ENCODE data around the gene PLS1. TPM values are rescaled to one million over a fixed set of nuclear protein-coding genes. Genes with fewer than 3 reads are reported as not detected.
"Not testable (repeated sequence)": the region's sequence is repeated elsewhere in the genome, so short reads cannot be mapped to it uniquely, and the experiment has no call there.

Gene PLS1
- total RNA-seq, 1 donor from 2014 or later, result 1.5 TPM

DNA sequence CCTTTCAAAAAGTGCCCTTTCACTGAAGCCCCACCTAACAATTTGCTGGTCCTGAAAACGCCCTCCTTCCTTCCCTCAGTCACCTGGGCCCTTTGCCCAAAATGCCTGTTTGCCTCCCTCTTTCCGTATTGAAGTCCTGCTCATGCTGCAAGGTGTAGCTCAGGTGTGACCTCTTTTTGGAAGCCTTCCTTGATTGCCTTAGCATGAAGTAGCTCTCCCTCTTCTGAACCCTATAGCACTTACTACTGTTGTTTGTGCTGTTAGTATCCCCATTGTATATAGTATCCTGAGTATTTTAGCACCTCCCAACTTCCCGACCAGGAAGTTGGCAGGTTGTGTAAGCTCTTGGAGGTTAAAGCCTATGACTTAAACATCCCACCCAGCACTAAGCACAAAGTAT is 1.7 kb downstream of the PLS1 start:
- Mint-ChIP-seq H3K9me3 (ENCODE audit: unreplicated experiment) (no peaks in the 10 kb centered on the region), H3K36me3 (ENCODE audit: unreplicated experiment) (no peaks in the 10 kb centered on the region), H3K27me3 (ENCODE audit: unreplicated experiment) (no peaks in the 10 kb centered on the region), H3K4me3 (ENCODE audit: unreplicated experiment) (no peak overlapping the region), H3K27ac (ENCODE audit: unreplicated experiment) (no peak overlapping the region), H3K4me1 (ENCODE audit: unreplicated experiment) (peaks cover 12% of the 10 kb centered on the region)
- no peak for DNase-seq (ENCODE audit: extremely low spot score, unreplicated experiment)
- TF ChIP-seq, protein P1, sequence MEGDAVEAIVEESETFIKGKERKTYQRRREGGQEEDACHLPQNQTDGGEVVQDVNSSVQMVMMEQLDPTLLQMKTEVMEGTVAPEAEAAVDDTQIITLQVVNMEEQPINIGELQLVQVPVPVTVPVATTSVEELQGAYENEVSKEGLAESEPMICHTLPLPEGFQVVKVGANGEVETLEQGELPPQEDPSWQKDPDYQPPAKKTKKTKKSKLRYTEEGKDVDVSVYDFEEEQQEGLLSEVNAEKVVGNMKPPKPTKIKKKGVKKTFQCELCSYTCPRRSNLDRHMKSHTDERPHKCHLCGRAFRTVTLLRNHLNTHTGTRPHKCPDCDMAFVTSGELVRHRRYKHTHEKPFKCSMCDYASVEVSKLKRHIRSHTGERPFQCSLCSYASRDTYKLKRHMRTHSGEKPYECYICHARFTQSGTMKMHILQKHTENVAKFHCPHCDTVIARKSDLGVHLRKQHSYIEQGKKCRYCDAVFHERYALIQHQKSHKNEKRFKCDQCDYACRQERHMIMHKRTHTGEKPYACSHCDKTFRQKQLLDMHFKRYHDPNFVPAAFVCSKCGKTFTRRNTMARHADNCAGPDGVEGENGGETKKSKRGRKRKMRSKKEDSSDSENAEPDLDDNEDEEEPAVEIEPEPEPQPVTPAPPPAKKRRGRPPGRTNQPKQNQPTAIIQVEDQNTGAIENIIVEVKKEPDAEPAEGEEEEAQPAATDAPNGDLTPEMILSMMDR (IDR thresholded peaks at IDR 0.05), result no peak

DNA sequence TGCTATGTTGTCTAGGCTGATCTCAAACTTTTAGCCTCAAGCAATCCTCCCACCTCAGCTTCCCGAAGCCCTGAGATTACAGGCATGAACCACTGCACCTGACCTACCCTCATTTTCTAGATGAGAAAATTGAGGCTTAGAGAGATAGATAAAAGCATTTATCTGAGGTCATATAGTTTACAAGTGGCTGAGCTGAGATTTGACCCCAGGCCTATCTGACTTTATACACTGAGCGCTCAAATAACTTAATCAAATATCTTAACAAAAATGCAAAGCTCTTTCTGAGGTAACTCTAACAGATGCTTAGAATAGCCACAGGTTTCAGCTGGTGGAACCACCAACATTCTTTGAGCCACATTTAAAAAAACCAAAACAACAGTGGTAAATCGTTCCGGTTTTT is 5.5 kb downstream of the PLS1 start:
- TF ChIP-seq, protein P1 (IDR thresholded peaks at IDR 0.05), result no peak
- no peak overlapping the region for H3K27ac Mint-ChIP-seq (ENCODE audit: unreplicated experiment)
- DNase-seq (ENCODE audit: extremely low spot score, unreplicated experiment), result no peak
- no peaks in the 10 kb centered on the region for H3K27me3 Mint-ChIP-seq (ENCODE audit: unreplicated experiment)
- no peak overlapping the region for H3K4me3 Mint-ChIP-seq (ENCODE audit: unreplicated experiment)
- no peaks in the 10 kb centered on the region for H3K9me3 Mint-ChIP-seq (ENCODE audit: unreplicated experiment)
- H3K36me3 Mint-ChIP-seq (ENCODE audit: unreplicated experiment), result no peaks in the 10 kb centered on the region
- peaks cover 3% of the 10 kb centered on the region for H3K4me1 Mint-ChIP-seq (ENCODE audit: unreplicated experiment)

DNA sequence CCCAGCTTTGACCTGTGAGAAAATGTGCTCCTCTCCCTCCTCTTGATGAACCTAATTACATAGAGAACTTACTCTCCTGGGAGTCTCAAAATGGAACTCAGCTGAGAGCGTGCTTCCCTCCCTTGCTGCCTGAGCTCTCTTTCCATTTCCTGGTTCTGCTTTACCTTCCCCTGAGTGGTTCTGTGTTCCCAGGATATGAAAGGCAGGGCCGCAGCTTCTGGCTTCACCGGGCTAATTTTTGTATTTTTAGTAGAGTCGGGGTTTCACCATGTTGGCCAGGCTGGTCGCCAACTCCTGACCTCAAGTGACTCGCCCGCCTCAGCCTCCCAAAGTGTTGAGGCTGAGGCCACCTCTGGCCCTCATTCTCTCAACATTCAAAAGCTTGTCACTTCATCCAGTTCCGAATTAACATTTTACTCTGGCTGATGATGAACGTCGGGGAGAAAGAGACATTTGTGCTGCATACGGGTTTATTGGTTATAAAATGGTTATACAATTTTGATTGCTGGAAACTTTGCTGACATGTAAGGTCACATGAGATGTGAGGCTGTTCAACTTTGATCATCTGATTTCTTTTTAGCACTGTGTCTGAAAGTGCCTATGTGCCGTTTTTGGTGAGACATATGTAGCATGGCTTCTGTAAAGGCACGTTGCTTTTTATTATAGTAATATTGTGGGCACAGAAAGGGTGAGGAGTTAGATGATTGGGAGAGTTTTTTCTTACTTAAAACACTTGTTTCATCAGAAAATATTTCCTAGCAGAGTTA is 6.6 kb downstream of the PLS1 start:
- no peaks in the 10 kb centered on the region for H3K4me1 Mint-ChIP-seq (ENCODE audit: unreplicated experiment)
- no peaks in the 10 kb centered on the region for H3K36me3 Mint-ChIP-seq (ENCODE audit: unreplicated experiment)
- DNase-seq (ENCODE audit: extremely low spot score, unreplicated experiment), result no peak
- H3K27me3 Mint-ChIP-seq (ENCODE audit: unreplicated experiment), result no peaks in the 10 kb centered on the region
- no peak overlapping the region for H3K27ac Mint-ChIP-seq (ENCODE audit: unreplicated experiment)
- no peaks in the 10 kb centered on the region for H3K9me3 Mint-ChIP-seq (ENCODE audit: unreplicated experiment)
- no peak overlapping the region for H3K4me3 Mint-ChIP-seq (ENCODE audit: unreplicated experiment)
- TF ChIP-seq, protein P1 (IDR thresholded peaks at IDR 0.05), result no peak

DNA sequence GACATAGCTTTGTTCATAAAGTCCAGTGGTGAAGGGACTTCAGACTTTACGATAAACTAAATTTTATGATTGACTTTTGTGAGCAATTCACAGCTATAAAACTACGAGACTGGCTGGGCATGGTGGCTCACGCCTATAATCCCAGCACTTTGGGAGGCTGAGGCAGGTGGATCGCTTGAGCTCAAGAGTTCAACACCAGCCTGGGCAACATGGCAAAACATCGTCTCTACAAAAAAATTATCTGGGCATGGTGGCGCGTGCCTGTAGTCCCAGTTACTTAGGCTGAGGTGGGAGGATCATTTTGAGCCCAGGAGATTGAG is 7.2 kb downstream of the PLS1 start:
- not testable (repeated sequence) for H3K27ac Mint-ChIP-seq (ENCODE audit: unreplicated experiment); H3K27me3 Mint-ChIP-seq (ENCODE audit: unreplicated experiment); H3K4me1 Mint-ChIP-seq (ENCODE audit: unreplicated experiment); DNase-seq (ENCODE audit: extremely low spot score, unreplicated experiment); H3K4me3 Mint-ChIP-seq (ENCODE audit: unreplicated experiment); H3K9me3 Mint-ChIP-seq (ENCODE audit: unreplicated experiment); H3K36me3 Mint-ChIP-seq (ENCODE audit: unreplicated experiment)

DNA sequence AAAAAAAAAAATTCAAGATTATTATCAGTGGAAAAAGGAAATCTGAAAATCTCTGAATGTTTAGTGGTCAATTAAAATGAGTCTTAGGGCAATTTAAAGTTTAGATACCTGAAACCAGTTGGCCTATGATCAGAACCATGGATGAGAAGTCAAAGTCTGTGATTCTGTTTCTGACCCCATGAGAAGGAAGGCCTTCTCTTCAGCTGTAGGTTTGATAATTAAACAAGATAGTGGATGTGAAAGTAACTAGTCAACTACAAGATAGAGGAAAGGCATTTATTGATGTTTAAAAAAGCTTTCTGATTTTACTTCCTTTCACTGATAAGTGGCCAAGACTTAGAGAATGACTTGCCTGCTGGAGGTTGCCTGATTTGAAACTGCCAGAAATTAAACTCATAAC is 8.7 kb downstream of the PLS1 start:
- Mint-ChIP-seq H3K36me3 (ENCODE audit: unreplicated experiment) (no peaks in the 10 kb centered on the region), H3K4me1 (ENCODE audit: unreplicated experiment) (no peaks in the 10 kb centered on the region), H3K4me3 (ENCODE audit: unreplicated experiment) (no peak overlapping the region), H3K9me3 (ENCODE audit: unreplicated experiment) (no peaks in the 10 kb centered on the region), H3K27me3 (ENCODE audit: unreplicated experiment) (no peaks in the 10 kb centered on the region), H3K27ac (ENCODE audit: unreplicated experiment) (no peak overlapping the region)
- no peak for DNase-seq (ENCODE audit: extremely low spot score, unreplicated experiment)
- TF ChIP-seq, protein P1 (IDR thresholded peaks at IDR 0.05), result no peak

DNA sequence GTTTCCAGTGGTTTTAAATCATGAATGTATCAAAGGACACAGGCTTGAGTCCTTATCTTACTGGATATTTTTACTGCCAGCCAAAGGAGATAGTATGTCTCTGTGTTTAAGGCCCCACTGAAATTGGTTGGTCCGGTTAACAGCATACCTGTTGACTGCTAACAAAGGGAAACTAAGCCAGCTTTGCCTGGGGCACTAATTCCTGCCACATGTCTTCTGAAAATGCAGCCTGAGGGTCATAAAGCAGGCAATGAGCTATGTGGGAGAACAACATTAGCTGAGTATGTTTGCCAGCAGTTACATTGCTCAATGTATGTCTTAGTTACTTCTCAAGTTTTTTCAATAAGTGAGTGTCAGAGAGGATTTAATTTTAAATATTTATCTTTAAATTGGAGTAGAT is 12.4 kb downstream of the PLS1 start:
- H3K36me3 Mint-ChIP-seq (ENCODE audit: unreplicated experiment), result no peaks in the 10 kb centered on the region
- no peaks in the 10 kb centered on the region for H3K9me3 Mint-ChIP-seq (ENCODE audit: unreplicated experiment)
- TF ChIP-seq, protein P1 (IDR thresholded peaks at IDR 0.05), result no peak
- H3K4me3 Mint-ChIP-seq (ENCODE audit: unreplicated experiment), result no peak overlapping the region
- H3K4me1 Mint-ChIP-seq (ENCODE audit: unreplicated experiment), result no peaks in the 10 kb centered on the region
- H3K27me3 Mint-ChIP-seq (ENCODE audit: unreplicated experiment), result no peaks in the 10 kb centered on the region
- H3K27ac Mint-ChIP-seq (ENCODE audit: unreplicated experiment), result no peak overlapping the region
- DNase-seq (ENCODE audit: extremely low spot score, unreplicated experiment), result no peak

Data from osteocyte (in vitro differentiated cells).